Stimulated activated CD8-positive, alpha-beta memory T cell treated with anti-CD3 and anti-CD28 coated beads, Interleukin-7, amount 100 ng/mL, for 24 hours (primary cell): ENCODE measurements around the gene BATF3.

Experiments used
- DNase-seq: peaks from one replicate; pipeline ENCODE4 v3.0.0-alpha.2; 2020; ENCODE audit warnings: low read depth

Gene BATF3

DNA sequence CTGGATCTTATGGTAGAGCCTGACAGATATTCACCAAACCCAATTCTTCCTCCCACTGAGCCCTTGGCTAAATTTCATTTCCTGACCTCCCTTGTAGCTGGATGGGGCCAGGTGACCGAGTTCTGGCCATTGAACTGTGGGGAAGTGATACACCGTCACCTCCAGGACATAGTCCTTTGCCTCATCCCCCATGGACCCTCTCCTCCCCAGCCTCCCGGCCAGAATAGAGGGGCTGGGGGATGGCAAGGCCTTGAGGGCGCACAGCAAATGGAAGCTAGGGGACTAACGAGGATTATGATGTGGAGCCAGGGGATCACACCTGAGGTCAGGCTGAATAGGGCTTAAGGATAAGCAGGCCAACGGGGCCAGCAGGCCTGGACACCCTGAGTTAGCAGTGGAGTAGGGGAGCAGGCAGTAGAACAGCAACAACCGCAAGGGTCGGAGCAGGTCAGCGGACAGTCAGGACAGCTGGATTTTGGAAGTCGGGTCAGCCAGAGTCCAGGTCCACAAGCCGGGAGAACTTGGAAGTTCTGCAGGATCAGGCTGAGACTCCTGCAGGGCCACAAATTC, 15.0 kb downstream of the BATF3 start:
- no peak for DNase-seq

DNA sequence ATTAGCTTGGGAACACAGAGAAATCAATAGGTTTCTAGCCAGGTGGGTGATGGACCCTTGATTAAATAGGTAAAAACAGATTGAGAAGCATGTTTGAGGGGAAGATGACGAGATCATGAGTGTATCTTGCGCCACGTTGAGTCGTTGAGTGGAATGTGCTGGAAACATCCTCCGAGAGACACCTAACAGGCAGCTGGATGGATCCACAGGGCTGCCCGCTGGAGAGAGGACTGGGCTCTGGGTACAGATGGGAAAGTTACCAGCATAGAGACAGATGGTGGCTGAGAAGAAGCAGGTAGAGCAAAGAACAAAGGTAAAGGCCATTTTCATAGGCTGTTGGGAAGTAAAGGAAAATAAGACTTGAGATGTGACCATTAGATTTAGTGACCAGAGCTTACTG, 15.6 kb downstream of the BATF3 start:
- DNase-seq: no peak

DNA sequence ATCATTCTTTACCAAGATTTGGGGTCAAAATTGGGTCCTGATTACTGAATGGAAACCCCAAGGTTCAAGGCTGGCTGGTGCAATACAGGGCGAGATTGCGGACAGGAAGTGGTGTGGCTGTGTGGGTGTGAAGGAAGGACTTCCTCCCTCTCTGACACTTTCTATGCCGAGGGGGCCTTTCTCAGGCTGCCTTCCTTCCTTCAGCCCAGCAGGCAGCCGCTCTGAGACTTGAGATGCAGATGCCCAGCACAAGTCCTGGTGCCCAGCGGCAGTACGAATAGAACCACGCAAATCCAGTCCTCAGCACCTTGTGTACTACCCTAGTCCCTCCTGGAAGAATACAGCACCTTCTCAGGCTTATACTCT, 16.3 kb downstream of the BATF3 start:
- no peak for DNase-seq

DNA sequence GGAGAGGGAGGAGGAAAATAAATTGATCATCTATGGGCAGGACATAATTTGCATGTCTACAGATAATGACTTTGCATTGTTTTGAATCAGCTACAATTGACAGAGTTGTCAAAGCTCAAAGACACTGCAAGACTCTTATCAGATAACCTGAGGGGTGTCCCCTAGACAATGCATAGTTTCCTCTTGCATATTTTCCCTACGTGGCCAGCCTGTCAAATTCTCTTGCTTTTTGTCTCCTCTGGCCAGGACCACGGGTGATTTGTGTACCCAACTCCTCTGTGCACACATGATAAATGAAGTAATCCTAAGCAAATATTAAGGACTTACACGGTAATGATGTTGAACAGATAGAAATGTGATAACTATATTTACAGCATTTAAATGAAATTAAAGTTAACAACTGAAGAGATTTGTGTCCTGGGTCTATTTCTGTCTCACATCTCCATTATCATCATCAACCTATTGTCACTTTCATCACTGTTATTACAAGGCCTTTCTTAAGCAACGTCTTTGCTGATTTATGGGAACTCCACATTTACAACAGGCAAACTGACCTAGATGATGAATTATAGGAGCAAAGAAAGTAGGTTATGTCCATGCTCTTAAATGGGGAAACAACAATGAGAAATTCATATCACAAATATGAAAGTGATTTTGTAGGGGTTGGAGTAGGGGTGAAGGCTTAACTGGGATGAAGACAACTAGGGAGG, 18.8 kb downstream of the BATF3 start:
- DNase-seq: no peak

DNA sequence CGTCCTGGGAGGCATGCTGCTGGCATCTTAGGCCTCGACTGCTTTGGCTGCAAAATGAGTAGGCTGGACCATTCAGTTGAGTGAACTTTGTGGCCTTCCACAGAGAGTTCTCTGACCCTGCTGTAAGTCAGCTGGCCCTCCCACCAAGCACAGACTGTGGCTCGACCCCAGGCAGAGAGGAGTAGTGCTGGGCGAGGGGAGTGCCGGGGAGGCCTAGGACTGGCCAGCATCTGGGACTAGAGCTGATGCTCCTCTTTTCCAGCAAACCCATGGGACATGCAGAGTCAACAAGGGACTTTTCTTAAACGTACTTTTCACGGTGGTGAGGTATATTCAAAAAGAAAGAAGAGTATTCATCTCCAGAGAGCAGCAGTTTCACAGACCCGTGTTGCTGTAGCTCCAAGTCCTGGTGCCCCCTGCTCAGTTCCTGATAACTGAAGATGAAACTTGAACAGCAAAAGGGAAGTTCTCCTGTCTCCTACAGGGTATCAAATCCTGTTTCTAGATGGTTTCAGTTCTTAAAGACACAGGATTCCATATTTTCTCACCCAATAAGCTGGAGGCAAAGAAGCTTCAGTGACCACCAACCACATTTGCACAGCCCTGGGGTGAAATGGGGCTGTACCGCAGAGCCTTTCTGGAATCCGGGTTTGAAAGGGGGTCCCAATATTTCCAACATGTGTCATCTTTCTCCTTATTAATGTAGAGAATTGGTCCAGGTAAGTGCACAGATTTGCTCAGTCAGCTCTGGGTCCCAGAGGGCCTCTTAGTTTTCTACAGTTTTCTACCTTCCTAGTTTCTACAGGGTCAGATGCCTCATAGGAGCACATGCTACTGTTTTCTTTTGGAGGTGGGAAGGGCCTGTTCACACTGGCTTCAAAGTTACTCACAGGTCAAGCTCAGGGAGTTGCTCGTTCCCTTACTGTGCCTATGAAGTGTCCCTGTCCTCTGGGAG, 20.9 kb downstream of the BATF3 start:
- DNase-seq: no peak

DNA sequence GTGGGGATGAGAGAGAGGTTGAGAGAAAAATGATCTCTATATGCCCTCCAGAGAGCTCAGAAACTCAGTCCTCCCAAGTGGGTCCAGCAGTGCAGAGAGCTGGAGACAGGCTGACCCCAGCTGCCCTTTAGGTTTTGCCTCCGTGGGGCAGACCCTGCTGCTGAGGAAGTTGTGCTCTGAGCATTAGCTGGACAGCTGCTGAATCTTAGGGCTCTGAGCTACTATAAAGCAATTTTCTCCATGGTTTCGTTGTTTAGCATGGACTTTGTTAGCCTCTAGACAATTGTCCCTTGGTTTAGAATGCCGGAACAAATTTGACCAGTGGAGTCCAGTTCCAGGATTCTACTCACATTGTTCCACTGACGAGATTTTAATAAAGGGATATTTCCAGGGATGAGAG, 22.1 kb downstream of the BATF3 start:
- DNase-seq: no peak

DNA sequence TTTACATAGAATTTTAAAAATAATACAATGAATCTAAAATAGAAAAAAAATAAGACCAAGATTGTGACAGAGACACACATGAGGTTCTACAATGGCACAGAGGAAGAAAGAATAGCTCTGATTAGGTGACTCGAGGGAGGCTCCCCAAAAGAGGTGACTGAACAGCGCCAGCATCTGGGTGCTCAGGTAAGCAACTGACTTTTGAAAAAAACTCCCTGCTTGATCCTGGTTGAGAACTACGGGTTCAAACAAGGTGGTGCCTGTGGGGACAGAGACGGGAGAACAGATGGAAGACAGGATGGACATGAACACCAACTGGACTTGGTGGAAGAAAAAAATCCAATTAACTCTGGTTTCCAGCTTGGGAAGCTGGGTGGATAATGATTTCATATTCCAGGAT, 22.5 kb downstream of the BATF3 start:
- DNase-seq: no peak

DNA sequence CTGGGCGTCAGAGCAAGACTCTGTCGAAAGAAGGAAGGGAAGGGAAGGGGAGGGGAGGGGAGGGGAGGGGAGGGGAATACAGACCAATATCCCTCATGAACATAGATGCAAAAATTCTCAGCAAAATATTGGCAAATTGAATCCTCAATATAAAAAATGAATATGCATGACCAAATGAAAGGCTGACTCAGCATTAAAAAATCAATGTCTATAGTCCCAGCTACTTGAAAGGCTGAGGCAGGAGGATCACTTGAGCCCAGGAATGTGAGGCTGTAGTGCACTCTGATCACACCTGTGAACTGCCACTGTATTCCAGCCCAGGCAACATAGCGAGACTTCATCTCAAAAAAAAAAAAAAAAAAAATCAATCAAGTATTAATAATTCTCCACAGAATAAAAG, 24.0 kb downstream of the BATF3 start:
- no peak for DNase-seq

DNA sequence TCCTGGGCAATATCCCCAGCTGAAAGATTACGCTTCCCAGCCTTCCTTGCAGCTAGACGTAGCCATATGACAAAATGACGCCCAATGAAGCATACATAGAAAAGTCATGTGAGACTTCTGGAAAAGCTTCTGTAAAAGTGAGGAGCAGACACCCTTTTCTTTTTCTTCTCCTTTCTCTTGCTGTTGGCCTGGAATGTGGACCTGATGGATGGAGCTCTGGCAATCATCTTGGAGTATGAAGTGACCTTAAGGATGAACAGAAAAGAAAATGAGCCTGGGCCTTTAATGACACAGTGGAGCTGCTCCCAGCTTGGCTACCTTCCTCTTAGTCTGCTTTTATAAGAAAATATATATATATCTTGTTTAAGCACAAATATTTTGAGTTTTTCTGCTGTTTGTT, 24.8 kb downstream of the BATF3 start:
- no peak for DNase-seq

DNA sequence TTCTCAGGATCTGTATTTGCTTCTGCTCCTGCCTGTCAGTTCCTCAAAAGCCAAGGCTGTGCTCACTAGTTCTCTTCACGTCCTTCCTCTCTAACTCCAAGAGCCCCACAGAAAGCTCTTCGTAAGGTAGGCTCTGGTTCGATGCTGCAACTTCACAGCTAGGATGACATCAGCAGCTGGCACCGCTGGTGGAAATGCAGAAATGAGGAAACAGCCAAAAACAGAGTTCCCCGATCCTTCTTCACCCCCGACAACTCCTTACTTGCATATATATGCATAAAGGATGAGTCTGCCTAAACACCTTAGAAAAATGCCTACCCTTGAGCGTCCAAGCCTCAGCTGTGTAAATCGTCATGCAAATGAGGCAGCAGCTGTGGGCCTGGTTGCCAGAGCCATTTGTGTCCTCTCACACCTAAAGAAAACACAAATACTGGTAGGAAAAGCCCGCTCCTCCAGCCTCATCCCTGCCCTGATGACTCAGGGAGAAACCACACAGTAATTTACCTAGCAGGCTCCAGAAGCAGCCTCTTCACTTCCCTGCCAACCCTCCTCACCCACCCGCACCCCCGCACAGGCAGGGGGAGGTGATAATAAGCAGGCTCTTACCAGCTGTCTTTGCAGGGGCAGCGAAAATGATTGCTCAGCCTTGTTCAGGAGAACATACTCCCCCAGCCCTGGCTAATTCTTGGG, 28.2 kb downstream of the BATF3 start:
- no peak for DNase-seq

DNA sequence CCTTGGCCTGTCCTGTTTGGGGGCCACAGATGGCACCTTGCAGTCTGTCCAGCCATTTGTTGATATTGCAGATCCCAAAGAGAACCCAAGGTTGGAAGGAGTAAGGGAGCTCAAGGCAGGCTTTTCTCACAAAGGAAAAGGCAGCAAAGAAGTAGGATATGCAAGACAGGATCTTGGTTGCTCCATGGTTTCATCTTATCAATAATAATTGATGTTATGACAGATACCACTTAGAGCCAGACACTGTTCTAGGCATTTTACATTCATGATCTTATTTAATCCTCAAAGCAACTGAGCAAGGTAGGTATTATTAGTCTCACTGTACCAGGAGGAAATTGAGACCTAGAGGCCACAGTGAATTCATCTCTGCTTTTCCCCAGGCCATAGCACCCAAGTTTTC, 28.8 kb downstream of the BATF3 start:
- no peak for DNase-seq

DNA sequence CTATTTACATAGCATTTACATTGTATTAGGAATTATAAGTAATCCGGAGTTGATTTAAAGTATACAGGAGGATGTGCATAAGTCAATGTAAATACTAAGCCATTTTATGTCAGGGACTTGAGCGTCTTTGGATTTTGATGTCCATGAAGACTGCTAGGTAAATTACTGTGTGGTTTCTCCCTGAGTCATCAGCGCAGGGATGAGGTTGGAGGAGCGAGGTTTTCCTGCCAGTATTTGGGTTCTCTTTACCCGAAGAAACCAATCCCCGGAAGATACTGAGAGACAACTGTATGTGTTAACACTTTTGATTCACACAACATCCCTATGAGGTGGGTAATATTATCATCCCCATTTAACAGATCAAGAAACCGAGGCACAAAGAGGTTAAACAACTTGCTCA, 29.3 kb downstream of the BATF3 start:
- DNase-seq: no peak

DNA sequence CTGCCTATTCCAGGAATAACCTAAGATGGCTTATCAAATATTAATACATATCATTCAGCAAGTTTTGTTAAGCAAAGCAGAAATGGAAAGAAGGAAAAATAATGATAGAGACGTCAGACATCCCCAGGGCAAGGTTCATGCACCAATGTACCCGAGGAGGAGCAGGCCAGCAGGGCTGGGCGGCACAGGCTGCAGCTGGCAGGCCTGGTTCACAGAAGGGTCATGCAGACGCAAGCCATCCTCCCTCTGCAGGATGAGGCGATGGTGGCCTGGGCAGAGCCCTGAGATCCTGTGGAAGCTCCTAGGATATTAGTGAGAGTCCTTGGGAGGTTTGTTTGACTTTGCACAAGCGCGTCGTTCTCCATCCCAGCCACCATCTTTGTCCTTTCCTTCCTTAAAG, 30.0 kb downstream of the BATF3 start:
- no peak for DNase-seq

DNA sequence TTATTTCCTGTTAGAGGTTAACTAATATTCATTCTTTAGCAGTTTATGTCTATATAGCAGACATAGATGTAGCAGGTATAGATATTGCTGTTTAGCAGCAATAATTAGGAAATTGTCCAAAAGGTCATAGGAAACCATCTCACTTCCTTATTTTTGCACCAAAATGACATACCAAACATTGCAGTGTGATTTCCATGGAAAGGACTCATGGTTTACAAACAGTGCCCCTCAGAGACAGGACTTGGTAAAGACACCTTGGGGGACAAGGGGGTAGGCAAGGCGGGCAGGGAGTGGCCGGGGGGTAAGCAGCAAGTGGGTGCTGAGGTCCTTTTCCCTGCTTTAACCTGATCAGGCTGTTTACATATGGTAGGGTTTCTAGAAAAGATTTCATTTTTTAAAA, 30.5 kb downstream of the BATF3 start:
- DNase-seq: no peak

DNA sequence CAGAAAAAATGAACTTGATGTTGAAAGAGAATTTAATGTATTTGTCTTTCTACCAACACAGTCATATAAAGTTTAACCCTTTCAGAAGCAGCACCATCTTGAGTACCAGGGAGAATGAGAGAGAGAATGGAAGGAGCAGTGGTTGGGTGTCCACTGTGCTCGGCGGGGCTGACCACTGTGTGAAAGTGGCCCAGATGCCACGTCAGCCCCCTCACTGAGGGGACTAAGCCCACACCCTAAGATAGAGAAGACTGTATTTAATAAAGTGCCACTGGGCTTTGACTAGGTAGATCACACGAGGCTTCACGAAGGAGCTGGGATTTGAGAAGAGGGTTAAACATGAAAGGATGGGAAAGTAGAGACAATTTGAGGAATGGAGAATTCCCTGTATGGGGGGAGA, 31.2 kb downstream of the BATF3 start:
- DNase-seq: no peak

DNA sequence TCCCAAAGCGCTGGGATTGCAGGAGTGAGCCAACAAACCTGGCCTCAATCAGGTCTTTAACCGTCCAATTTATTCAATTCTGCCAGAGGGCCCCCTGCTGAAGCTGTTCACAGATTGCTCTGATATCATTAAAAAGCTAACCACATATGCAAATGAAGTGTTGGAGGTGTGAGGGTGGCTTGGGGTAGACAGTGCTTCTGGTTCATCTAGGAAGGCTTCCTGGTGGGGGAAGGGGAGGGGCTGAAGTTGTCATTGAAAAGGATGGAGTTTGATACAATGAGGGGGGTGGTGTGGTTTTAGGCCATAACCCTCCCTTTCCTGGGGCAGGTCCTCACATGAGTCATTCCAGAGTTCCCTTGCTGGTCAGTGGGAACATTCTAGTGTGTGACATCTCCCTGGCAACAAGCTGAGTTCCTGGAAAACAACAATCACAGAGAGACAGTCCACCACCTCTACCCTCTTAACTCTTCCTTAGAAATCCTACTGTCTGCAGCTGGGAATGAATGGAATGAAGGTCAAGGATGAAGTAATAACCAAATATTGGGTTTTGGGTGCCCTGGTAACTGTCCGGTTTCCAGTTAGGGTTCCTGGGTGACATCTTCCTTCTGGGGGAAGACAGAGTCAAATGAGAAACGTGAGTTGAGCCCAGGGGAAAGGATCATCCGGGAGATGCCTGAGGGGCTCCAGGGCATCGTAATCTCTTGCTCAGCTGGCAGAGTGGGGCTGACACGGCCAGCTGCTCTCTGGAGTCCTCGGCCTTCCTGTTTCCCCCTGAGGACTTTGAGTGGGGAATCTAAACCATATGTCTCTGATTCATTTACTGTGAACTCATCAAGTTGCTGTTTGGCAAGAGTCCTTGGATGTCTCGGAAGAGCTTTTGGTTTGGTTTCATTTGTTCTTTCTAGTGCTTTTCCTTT, 32.2 kb downstream of the BATF3 start:
- DNase-seq: no peak

DNA sequence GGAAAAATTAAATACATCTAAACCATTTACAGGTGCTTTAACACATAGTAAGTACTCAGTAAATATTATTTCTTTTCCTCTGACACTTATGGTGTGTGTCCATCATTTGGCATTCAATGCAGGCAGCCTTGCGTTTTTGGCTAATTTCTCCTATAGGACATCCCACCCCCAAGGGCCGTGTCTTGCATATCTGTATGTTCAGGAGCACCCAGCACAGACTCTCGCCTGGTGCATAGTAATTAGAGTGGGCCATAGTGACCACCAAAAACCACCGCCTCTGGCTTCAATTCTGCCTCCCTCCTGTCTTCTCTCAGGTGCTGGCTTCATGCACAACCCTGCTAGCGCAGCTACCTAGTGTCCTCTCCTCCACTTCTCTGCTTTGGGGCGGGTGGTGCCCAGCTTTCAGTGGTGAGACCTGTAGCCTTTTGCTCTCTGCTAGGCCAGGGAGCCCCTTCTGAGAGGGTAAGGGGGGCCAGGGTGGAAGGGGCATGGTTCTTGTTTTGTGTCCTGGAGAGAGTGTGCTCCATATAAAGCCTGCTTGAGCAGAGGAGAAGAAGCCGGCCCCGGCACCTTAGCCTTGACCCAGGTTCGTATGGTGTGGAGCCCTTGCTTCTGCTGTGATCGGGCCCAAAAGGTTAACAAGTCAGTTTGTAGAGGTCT, 33.4 kb downstream of the BATF3 start:
- DNase-seq: no peak

DNA sequence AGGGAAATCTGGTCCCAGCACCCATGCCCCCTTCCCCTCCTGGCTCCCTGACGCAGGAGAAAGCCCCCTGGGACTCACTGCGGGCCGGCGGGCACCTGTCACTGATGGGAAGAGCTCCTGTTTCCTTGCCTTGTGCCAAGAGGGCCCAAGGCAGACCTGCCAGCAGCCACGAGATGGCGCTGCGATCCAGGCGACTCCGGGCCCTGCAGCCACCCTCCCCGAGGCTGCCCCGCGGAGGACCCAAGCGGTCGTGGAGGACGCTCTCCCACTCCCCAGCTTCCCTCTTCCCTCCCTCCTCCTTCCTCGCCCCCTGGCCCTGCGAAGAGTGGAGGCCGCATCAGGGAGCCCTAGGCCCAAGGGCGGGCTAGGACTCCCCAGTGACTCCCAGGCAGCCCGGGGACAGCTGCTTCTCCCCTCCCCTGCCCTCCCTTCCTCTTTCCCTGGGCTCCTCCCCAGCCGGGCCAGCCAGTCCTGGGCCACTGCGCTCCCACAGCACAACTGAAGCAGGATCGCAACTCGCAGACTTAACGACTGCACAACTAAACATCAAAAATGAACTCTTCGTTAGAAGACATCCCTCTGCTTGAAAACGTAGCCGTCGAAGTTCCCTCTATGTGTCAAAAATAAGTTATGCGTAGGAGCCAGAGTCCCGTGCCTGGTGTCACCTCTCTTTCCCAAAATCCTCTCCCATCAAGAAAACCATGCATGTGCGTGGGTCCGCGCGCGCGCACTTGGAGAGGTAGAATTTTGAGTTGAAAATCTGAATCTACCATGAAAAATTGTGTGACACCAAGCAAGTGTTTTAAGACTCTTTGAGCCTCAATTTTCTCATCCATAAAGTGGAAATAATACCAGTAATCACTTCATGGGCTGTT, 34.2 kb downstream of the BATF3 start:
- peak; percentile 61 for DNase-seq

DNA sequence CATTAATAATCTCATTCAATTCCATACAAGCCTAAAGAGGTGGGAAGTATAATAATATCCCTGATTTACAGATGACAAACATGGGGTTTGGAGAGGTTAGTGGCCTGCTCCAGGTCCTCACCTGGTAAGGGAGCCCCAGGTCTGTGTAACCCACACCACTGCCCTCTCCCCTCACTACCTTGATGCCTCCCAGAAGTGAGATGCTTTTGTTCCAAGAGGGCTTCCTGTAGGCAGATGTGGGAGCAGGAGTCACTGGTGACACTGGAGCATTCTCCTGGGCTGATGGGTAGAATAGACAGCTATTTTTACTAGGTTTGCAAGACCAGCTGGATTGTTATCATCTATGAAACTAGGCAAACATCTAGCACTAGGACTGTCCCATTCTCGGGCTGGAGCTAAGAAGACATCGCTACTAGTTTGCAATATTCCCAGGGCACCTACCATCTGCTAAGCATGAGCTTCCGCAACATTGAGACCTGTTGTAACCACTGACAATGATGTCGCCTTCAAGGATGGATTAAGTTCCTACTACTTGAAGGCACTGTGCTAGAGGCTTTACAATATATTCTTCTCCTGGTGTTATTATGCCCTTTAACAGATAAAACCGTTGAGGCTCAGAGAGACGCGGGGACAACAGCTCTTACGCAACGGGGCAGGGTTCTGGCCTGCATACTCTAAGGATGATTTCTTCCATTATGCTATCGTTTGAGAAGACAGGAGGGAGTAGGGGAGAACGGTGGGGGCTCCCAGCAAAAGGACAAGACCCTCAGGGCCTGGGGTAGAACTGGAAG, 35.0 kb downstream of the BATF3 start:
- no peak for DNase-seq
